Liver (tissue), 3 donors: Measurements from ENCODE around the gene FREY1.

Source experiments
- ATF3 ChIP-seq: IDR thresholded peaks from 2 replicates; pipeline ENCODE4 v1.6.1; 2016; ENCODE audit warnings: antibody characterized with exemption
- CTCF ChIP-seq: fragments of 150-350 bp; IDR thresholded peaks from 2 replicates; pipeline ENCODE4 v1.5.1; 2017; ENCODE audit warnings: improper control_type of control experiment, low read depth, low read length; ENCODE audit not compliant: missing input control
- EGR1 ChIP-seq, 2 donors: IDR thresholded peaks; 2 replicates each; pipeline ENCODE4 v1.6.1; 2016 to 2018; ENCODE audit warnings: antibody characterized with exemption in 2 of 2, low read depth in 2 of 2
- FOXA2 ChIP-seq: IDR thresholded peaks from 2 replicates; pipeline ENCODE4 v1.6.1; 2016; ENCODE audit warnings: antibody characterized with exemption
- GABPA ChIP-seq, 2 donors: IDR thresholded peaks in 1 of 2; conservative IDR thresholded peaks in 1 of 2; 2 replicates each; pipeline ENCODE4 v1.6.1; 2016; ENCODE audit warnings: antibody characterized with exemption in 2 of 2, mild to moderate bottlenecking in 1 of 2, moderate library complexity in 1 of 2
- JUND ChIP-seq, 2 donors: IDR thresholded peaks; 2 replicates each; pipeline ENCODE4 v1.6.1; 2016; ENCODE audit warnings: antibody characterized with exemption in 2 of 2
- MAX ChIP-seq: IDR thresholded peaks from 2 replicates; pipeline ENCODE4 v1.6.1; 2016; ENCODE audit warnings: antibody characterized with exemption
- RAD21 ChIP-seq, 2 donors: IDR thresholded peaks; 2 replicates each; pipeline ENCODE4 v1.6.1; 2016; ENCODE audit warnings: antibody characterized with exemption in 2 of 2, mild to moderate bottlenecking in 2 of 2
- REST ChIP-seq: IDR thresholded peaks from 2 replicates; pipeline ENCODE4 v1.6.1; 2016; ENCODE audit warnings: antibody characterized with exemption, mild to moderate bottlenecking
- SP1 ChIP-seq: IDR thresholded peaks from 2 replicates; pipeline ENCODE4 v1.6.1; 2018; ENCODE audit warnings: antibody characterized with exemption, mild to moderate bottlenecking
- TAF1 ChIP-seq: conservative IDR thresholded peaks from 2 replicates; pipeline ENCODE4 v1.6.1; 2016; ENCODE audit warnings: antibody characterized with exemption, mild to moderate bottlenecking
- YY1 ChIP-seq: IDR thresholded peaks from 2 replicates; pipeline ENCODE4 v1.6.1; 2016; ENCODE audit warnings: antibody characterized with exemption, mild to moderate bottlenecking
- ZBTB33 ChIP-seq: IDR thresholded peaks from 2 replicates; pipeline ENCODE4 v1.6.1; 2016; ENCODE audit warnings: antibody characterized with exemption
- donor health status: healthy.
- donor health status: healthy.

GRCh38 chr11:45945397-45945999 is 38.4 kb upstream of the FREY1 start:
- no peak for TF ChIP-seq CTCF
- no peak for TF ChIP-seq YY1
- TF ChIP-seq FOXA2: no peak
- TF ChIP-seq REST: no peak
- TF ChIP-seq TAF1: no peak
- no peak for TF ChIP-seq RAD21 (IDR thresholded peaks at IDR 0.05)
- TF ChIP-seq MAX: no peak
- TF ChIP-seq JUND (IDR thresholded peaks at IDR 0.05): no peak
- TF ChIP-seq SP1: no peak
- no peak for TF ChIP-seq ZBTB33
- TF ChIP-seq GABPA (IDR thresholded peaks at IDR 0.05 in 1 of 2, conservative IDR thresholded peaks at IDR 0.05 in 1 of 2): no peak
- no peak for TF ChIP-seq EGR1 (IDR thresholded peaks at IDR 0.05; ENCODE audit: low read depth in 2 of 2)
- no peak for TF ChIP-seq ATF3
